Measurements from ENCODE around the gene PARN.

GRCh38 chr16:14405611-14406537, 224.2 kb downstream of the PARN start:
- TF ChIP-seq TSHZ2 (CRISPR knock-in tag; IDR thresholded peaks at IDR 0.05) (no peak), PPARA (CRISPR knock-in tag; IDR thresholded peaks at IDR 0.05; ENCODE audit: borderline replicate concordance) (no peak), CREB5 (CRISPR knock-in tag; IDR thresholded peaks at IDR 0.05; ENCODE audit: low read depth) (no peak), GLIS3 (CRISPR knock-in tag; IDR thresholded peaks at IDR 0.05) (no peak), CSRNP3 (CRISPR knock-in tag; IDR thresholded peaks at IDR 0.05) (no peak), PATZ1 (CRISPR knock-in tag; IDR thresholded peaks at IDR 0.05; ENCODE audit: borderline replicate concordance) (no peak)

Data from SK-N-SH treated with all-trans-retinoic acid at 6 μM for 48 hours (cell line).